Tibial artery (tissue), 4 donors: ENCODE results near the gene EIPR1.

Experiments used
- DNase-seq, 2 donors: peaks; one replicate each; pipeline ENCODE4 v3.0.0-alpha.2; 2019
- H3K27ac ChIP-seq, 2 donors: fragments of 200-600 bp; sonication (generic) in 1 of 2; 1 replicate in 1 of 2; 2 replicates in 1 of 2; pipeline ENCODE4 v1.5.1; 2018 to 2019; ENCODE audit warnings: mild to moderate bottlenecking in 1 of 2
- H3K27me3 ChIP-seq, 2 donors: fragments of 200-600 bp; sonication (generic) in 1 of 2; one replicate each; pipeline versions ENCODE4 v1.5.1 to v1.6.0; 2016 to 2019
- H3K36me3 ChIP-seq, 3 donors: fragments of 200-600 bp; sonication (generic) in 2 of 3; one replicate each; pipeline ENCODE4 v1.5.1; 2016 to 2019; ENCODE audit warnings: mild to moderate bottlenecking in 2 of 3
- H3K4me1 ChIP-seq, 4 donors: fragments of 200-600 bp; sonication (generic) in 2 of 4; 1 replicate in 3 of 4; 2 replicates in 1 of 4; pipeline ENCODE4 v1.5.1; 2016 to 2019
- H3K4me3 ChIP-seq, 2 donors: fragments of 200-600 bp; sonication (generic) in 1 of 2; 1 replicate in 1 of 2; 2 replicates in 1 of 2; pipeline ENCODE4 v1.5.1; 2018 to 2019; ENCODE audit warnings: mild to moderate bottlenecking in 2 of 2
- H3K9me3 ChIP-seq, 3 donors: fragments of 200-600 bp; sonication (generic) in 1 of 3; one replicate each; pipeline ENCODE4 v1.5.1; 2016 to 2019
- intact Hi-C: fragments of 100-400 bp; cut with DNase I; formaldehyde crosslinking; loops from one replicate; pipeline ENCODE4 v1.15.0; 2023; ENCODE audit warnings: low total_unique reads
- TF ChIP-seq, protein P1 (sequence below), 2 experiments: fragments of 200-600 bp in 1 of 2; fragments of 450-650 bp in 1 of 2; IDR thresholded peaks; one replicate each; pipeline ENCODE4 v1.5.1; 2017 to 2019; ENCODE audit warnings: antibody characterized with exemption in 2 of 2, mild to moderate bottlenecking in 1 of 2, moderate library complexity in 1 of 2

EIPR1 gene

DNA sequence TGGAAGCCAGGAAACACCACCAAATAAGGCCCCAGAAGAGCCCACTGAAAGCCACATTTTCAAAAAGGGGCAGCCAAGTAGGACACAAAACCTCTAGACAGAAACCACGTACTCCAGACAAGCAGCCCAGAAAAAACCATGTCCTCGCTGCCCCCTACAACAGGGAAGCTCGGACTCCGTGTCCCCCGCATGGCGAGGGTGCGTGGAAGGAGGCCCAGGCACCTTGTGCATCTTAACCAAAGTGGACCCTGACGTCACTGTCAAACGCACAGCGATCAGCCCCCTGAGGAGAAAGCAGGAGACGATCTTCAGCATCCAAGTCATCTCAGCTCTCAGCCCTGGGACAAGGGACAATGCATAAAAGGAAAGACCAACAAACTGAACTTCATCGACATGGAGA is 168.4 kb downstream of the EIPR1 start:
- Histone ChIP-seq H3K36me3 (peaks cover 5 to 20% (median 7%) of the 10 kb centered on the region in 3 donors), H3K9me3 (peaks cover 0 to 4% (median 0%) of the 10 kb centered on the region in 3 donors), H3K4me1 (no peaks in the 10 kb centered on the region), H3K4me3 (no peak overlapping the region), H3K27me3 (no peaks in the 10 kb centered on the region), H3K27ac (no peak overlapping the region)
- no peak for DNase-seq
- intact Hi-C loops, result no loop called here
- TF ChIP-seq, protein P1, sequence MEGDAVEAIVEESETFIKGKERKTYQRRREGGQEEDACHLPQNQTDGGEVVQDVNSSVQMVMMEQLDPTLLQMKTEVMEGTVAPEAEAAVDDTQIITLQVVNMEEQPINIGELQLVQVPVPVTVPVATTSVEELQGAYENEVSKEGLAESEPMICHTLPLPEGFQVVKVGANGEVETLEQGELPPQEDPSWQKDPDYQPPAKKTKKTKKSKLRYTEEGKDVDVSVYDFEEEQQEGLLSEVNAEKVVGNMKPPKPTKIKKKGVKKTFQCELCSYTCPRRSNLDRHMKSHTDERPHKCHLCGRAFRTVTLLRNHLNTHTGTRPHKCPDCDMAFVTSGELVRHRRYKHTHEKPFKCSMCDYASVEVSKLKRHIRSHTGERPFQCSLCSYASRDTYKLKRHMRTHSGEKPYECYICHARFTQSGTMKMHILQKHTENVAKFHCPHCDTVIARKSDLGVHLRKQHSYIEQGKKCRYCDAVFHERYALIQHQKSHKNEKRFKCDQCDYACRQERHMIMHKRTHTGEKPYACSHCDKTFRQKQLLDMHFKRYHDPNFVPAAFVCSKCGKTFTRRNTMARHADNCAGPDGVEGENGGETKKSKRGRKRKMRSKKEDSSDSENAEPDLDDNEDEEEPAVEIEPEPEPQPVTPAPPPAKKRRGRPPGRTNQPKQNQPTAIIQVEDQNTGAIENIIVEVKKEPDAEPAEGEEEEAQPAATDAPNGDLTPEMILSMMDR (IDR thresholded peaks at IDR 0.05), result no peak

DNA sequence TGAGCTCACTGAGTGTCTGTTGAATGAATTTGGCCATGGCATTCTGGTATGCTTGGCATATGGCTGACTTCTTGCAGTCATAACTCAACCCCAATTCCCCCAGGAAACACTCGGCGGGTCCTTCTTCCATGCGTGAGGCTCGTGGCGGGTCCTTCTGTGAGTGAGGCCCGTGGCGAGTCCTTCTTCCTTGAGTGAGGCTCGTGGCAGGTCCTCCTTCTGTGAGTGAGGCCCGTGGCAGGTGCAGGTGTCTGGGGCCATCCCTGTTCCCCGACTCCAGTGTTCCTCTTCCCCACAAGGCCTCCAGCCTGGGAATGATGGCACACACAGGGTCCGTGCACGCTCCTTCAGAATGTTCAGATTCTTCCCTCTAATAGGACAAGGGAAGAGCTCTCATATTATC is 169.0 kb downstream of the EIPR1 start:
- intact Hi-C loops, result no loop called here
- TF ChIP-seq, protein P1 (IDR thresholded peaks at IDR 0.05), result no peak
- no peak overlapping the region for H3K4me3 ChIP-seq
- no peak for DNase-seq
- no peaks in the 10 kb centered on the region for H3K4me1 ChIP-seq
- no peak overlapping the region for H3K27ac ChIP-seq
- peaks cover 0 to 4% (median 0%) of the 10 kb centered on the region in 3 donors for H3K9me3 ChIP-seq
- no peaks in the 10 kb centered on the region for H3K27me3 ChIP-seq
- peaks cover 5 to 24% (median 8%) of the 10 kb centered on the region in 3 donors for H3K36me3 ChIP-seq

DNA sequence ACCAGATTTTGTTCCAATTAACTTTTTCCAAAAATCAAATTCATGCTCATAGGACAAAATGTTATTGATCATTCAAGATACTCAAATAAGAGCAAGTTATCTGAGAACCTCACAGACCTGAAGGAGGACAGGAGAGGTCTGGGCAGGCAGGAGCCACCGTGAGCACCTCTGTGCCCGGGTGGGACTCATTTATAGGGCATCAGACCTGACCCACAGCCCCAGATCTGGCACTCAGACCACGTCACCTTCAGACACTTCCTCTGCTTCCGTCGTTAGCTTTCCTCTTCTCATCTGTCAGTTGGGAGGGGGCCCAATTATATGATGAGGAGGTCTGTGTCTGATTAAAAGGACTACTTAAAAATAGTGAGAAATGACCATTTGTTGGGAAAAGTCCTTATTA is 169.4 kb downstream of the EIPR1 start:
- intact Hi-C loops, result no loop called here
- H3K36me3 ChIP-seq, result peaks cover 5 to 28% (median 11%) of the 10 kb centered on the region in 3 donors
- no peak for DNase-seq

DNA sequence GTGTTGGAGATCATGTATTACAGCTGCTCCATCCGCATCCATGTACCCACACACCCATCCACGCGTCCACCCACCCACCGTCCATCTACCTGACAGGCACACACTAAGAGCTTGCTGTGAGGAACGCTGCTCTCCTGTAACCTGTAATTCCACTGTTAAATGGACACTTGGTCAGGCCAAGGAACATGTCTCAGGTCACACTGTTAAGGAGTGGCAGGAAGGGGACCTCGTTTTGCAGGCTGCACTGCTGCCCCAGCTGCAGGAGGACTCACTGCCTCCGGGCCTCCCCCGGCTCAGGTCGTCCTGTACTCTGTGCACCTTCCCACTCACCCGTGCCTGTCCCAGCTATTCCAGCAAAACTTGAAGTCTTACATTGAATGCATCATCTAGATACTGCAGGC is 170.5 kb downstream of the EIPR1 start:
- TF ChIP-seq, protein P1 (IDR thresholded peaks at IDR 0.05), result no peak
- H3K27ac ChIP-seq, result no peak overlapping the region
- H3K36me3 ChIP-seq, result peaks cover 0 to 21% (median 11%) of the 10 kb centered on the region in 3 donors
- no peaks in the 10 kb centered on the region for H3K27me3 ChIP-seq
- no peak for DNase-seq
- H3K4me3 ChIP-seq, result no peak overlapping the region
- no peaks in the 10 kb centered on the region for H3K4me1 ChIP-seq
- peaks cover 0 to 4% (median 0%) of the 10 kb centered on the region in 3 donors for H3K9me3 ChIP-seq
- intact Hi-C loops, result no loop called here

More for the DNA sequence above, 169.4 kb downstream of the EIPR1 start:
- no peaks in the 10 kb centered on the region for H3K27me3 ChIP-seq
- no peak overlapping the region for H3K4me3 ChIP-seq
- H3K9me3 ChIP-seq, result peaks cover 0 to 4% (median 0%) of the 10 kb centered on the region in 3 donors
- no peaks in the 10 kb centered on the region for H3K4me1 ChIP-seq
- TF ChIP-seq, protein P1 (IDR thresholded peaks at IDR 0.05), result no peak
- H3K27ac ChIP-seq, result no peak overlapping the region

DNA sequence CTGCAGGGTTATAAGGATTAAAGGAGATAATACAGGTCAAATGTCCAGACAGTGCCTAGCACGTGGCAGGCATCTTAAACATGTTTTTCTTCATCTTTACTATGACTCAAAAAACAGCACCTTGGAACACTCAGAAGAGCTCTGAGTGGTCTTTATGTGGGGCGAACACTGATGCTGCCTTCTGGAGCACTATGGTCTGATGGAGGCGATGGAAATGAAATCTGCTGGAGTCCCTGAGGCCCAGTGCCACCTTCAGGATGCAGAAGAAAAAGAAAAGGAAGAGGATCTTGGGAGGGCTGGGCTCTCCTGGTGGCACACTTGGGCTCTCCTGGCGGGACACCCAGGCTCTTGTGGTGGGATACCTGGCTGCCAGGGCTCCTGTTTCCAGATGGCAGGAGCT is 171.8 kb downstream of the EIPR1 start:
- H3K4me1 ChIP-seq, result no peaks in the 10 kb centered on the region
- no peaks in the 10 kb centered on the region for H3K27me3 ChIP-seq
- H3K9me3 ChIP-seq, result peaks cover 0 to 4% (median 0%) of the 10 kb centered on the region in 3 donors
- intact Hi-C loops, result no loop called here
- H3K36me3 ChIP-seq, result peaks cover 0 to 16% (median 11%) of the 10 kb centered on the region in 3 donors
- H3K4me3 ChIP-seq, result no peak overlapping the region
- TF ChIP-seq, protein P1 (IDR thresholded peaks at IDR 0.05), result no peak
- no peak for DNase-seq
- H3K27ac ChIP-seq, result no peak overlapping the region
